HG03565 (cell line): ENCODE results near the gene SUMO2.
"Not testable (repeated sequence)": the region's sequence is repeated elsewhere in the genome, so short reads cannot be mapped to it uniquely, and the experiment has no call there.

Experiments
- ATAC-seq: cut with Tn5 transposase; IDR thresholded peaks from one replicate; pipeline ENCODE4 v1.9.1; 2021; ENCODE audit warnings: mild to moderate bottlenecking, moderate library complexity; ENCODE audit not compliant: unreplicated experiment

SUMO2 gene

DNA sequence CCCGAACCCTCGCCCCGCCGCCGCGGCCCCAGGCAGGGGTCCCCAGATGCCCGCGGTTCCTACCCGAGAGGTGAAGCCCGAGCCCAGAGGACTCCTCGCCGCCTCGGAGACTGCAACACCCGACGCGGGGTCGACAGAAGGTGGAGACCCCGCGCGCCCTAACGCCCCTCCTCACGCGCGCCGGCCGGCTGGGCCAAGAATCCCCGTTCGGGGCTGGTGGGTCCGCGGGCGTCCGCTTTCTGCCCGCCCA lies 515 bp downstream of the SUMO2 start:
- no peak for ATAC-seq

DNA sequence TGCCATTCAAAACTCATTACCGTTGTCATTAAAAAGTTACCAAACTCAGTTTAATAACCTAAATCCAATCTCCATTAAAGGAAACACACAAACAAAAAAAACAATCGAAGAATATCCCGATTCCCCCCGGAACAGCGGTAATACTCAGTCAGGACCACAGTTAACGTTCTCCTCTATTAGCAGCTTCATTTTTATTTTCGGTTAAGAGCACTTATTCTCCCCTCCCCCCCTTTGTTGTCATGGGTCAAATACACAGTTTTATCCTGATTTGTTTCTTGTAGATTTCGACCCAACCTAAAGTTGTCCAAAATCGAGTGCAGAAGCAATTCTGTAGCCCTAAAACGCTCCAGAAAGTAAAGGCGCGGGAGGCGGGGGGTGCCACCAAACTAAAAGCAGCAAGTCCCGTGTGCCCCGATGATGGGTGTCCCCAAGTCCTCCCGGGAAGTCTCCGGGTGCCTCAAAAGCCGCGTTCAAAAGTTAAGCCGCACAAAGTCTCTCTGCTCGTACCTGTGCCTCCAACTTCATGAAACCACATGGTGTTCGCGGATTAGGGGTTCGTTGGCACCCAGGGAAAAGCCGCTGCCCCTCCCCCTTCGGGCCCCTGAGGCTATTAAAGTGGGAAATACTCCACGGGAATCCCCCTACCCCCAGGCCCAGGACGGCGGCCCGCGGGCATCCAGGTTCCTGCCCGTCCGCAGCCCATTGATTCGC lies 996 bp downstream of the SUMO2 start:
- ATAC-seq, result peak; percentile 6

DNA sequence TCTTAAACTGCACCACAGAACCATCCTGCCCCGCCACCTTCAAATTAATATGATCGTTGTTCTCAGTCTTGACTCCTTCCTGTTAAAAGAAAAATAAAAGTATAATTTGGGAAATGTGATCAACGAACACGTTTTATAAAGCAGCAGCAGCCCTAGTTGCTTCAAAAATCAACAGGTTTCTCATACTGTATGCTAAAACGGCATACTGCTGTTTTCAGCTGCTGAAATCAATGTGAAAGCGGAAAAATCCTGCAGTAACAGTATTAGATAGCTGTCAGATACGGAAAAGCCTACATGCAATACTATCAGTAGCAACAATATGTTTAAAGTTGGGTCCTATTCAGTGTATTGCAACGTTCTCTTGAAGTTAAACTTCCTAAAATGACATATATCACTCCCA lies 1.6 kb downstream of the SUMO2 start:
- ATAC-seq, result no peak

DNA sequence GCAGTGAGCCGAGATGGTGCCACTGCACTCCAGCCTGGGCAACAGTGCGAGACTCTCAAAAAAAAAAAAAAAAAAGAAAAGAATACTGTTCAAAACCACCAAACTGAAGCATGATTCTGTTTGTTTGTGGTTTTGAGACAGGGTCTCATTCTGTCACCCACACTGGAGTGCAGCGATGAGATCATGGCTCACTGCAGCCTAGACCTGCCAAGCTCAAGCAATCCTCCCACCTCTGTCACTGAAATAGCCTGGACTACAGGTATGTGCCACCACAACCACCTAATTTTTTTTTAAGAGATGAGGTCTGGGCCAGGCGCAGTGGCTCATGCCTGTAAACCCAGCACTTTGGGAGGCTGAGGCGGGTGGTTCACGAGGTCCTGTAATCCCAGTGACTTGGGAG lies 4.3 kb downstream of the SUMO2 start:
- no peak for ATAC-seq

DNA sequence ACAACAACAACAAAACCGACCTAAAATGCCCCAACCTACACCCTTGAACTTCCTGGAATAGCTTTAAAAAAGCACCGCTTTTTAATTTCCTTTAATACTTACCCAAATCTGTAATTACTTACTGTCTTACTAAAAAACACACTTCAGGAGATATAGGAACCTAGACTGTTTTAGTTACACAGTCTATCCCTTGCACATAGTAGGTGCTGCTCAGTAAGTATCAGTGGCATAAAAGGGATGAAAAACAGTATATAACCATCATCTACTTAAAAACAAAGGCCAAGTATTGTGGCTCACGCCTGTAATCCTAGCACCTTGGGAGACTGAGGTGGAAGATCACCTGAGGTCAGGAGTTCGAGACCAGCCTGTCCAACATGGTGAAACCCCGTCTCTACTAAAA lies 6.1 kb downstream of the SUMO2 start:
- ATAC-seq, result no peak

DNA sequence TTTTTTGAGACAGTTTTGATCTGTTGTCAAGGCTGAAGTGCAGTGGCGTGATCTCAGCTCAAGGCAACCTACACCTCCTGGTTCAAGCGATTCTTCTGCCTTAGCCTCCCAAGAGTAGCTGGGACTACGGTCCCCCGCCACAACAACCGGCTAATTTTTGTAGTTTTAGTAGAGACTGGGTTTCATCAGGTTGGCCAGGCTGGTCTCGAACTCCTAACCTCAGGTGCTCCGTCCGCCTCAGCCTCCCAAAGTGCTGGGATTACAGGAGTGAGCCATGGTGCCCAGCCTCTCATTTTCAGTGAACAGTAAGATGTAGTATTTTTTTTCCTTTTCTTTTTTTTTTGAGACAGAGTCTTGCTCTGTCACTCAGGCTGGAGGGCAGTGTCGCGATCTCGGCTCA lies 7.8 kb downstream of the SUMO2 start:
- no peak for ATAC-seq

DNA sequence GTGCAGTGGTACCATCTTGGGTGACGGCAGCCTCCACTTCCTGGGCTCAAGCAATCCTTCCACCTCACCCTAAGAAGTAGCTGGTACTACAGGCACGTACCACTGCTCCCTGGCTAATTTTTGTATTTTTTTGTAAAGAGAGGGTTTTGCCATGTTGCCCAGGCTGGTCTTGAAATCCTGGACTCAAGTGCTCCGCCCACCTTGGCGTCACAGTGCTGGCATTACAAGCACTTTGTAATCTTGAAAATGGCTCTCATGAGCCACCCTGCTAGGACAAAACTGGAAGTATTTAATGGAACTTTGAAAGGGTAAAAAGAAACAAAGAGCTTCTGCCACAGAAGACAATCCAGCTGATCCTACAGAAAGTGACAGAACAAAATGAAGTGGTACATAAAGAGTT lies 9.2 kb downstream of the SUMO2 start:
- ATAC-seq, result no peak

DNA sequence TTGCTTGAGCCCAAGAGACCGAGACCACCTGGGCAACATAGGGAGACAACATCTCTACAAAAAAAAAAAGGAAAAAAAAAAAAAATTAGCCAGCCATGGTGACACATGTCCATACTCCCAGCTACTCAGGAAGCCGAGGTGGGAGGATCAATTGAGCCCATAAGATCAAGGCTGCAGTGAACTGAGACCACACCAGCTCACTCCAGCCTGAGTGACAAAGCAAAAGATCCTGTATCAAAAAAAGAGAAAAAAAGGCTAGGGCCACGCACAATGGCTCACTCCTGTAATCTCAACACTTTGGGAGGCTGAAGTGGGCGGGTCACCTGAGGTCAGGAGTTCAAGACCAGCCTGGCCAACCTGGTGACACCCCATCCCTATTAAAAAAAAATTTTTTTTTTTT lies 13.8 kb downstream of the SUMO2 start:
- ATAC-seq, result no peak

DNA sequence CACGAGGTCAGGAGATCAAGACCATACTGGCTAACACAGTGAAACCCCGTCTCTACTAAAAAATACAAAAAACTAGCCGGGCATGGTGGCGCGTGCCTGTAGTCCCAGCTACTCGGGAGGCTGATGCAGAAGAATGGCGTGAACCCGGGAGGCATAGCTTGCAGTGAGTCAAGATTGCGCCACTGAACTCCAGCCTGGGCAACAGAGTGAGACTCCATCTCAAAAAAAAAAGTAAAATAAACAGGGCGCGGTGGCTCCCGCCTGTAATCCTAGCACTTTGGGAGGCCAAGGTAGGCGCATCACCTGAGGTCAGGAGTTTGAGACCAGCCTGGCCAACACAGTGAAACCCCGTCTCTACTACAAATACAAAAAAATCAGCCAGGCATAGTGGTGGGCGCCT lies 18.2 kb downstream of the SUMO2 start:
- ATAC-seq, result not testable (repeated sequence)

DNA sequence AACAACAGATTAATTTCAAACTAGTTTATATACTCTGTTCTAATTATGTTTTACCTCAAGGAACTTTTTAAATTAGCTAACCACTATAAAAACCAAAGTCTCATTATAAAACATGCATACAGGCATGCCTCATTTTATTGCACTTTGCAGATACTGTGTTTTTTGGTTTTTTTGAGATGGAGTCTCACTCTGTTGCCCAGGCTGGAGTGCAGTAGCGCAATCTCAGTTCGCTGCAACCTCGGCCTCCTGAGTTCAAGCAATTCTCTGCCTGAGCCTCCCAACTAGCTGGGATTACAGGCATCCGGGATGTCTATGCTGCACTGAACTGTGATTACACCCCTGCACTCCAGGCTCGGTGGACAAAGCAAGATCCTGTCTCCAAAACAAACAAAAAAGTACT lies 19.7 kb downstream of the SUMO2 start:
- ATAC-seq, result no peak

DNA sequence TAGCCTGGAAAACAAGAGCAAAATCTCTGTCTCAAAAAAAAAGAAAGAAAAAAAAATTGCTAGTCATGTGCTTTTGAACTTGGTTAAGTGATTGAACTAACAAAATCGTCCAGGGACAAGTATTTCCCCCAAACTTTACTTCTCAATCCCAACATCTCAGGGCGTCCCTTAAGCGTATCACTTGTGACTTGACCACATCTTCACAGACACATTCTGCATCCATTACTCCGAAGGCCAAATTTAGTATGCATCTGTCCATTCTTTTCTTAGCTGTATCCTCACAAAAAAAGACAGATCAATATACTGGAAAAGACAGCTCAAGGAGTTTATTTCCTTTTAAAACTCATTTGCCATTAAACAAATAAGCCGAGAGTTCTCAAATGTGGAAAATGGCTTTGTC lies 22.5 kb downstream of the SUMO2 start:
- ATAC-seq, result no peak

DNA sequence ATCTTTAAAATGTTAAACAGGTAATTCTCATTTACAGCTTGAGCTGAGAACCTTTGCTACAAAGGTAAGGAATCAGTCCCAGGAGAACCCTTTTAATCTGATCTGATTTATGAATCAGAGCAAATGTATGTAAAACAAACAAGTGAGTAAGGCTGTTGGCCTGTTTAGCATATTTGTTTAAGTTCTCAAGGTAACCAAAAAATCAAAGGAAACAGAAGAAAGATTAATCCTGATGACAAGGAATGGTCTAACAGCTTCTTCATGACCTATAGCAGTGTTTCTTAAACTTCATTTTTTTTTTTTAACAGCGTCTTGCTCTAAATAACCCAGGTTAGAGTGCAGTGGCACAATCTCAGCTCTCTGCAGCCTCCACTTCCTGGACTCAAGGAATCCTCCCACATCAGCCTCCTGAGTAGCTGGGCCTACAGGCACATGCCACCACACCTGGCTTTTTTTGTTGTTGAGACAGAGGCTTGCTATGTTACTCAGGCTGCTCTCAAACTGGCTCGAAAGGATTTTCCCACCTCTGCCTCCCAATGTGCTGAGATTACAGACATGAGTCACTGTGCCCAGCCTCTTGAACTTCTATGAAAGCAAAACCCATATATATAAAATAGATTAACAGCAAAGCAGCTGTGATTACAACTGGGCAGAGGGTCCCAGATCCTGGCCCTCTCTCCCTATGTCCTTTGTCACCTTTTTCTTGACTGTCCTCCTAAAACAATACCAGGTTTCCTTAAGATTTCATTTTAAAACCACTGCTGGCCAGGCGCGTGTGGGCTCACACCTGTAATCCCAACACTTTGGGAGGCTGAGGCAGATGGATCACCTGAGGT lies 23.3 kb downstream of the SUMO2 start:
- no peak for ATAC-seq

DNA sequence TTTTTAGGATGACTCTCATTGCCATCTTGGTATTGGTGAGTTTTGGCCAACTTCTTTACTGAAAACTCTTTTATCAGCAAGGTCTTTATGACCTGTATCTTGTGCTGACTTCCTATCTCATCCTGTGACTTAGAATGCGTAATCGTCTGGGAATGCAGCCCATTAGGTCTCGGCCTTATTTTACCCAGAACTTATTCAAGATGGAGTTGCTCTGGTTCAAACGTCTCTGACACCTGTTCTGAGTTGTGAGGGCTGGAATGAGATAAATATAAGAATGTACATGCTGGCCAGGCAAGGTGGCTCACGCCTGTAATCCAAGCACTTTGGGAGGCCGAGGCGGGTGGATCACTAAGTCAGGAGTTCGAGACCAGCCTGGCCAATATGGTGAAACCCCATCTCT lies 24.3 kb downstream of the SUMO2 start:
- ATAC-seq, result not testable (repeated sequence)

DNA sequence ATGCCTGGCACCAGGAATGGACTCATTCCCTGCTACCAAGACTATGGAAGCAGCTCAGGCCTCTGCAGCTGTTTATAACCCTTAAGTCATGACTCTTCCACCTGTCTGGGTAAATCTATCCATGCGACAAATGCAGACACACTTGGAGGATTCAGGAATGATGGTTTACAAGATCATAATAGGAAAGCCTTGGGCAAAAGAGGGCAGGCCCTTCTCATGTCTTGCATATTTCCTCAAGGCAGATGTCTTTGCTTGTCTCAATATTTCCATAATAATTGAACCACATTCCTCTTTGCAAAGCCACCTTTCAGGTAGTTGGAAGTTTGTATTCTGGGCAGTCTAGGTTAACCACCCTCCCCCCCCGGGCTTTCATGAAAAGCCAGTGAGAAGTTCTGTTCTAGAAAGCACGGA lies 27.6 kb downstream of the SUMO2 start:
- no peak for ATAC-seq

DNA sequence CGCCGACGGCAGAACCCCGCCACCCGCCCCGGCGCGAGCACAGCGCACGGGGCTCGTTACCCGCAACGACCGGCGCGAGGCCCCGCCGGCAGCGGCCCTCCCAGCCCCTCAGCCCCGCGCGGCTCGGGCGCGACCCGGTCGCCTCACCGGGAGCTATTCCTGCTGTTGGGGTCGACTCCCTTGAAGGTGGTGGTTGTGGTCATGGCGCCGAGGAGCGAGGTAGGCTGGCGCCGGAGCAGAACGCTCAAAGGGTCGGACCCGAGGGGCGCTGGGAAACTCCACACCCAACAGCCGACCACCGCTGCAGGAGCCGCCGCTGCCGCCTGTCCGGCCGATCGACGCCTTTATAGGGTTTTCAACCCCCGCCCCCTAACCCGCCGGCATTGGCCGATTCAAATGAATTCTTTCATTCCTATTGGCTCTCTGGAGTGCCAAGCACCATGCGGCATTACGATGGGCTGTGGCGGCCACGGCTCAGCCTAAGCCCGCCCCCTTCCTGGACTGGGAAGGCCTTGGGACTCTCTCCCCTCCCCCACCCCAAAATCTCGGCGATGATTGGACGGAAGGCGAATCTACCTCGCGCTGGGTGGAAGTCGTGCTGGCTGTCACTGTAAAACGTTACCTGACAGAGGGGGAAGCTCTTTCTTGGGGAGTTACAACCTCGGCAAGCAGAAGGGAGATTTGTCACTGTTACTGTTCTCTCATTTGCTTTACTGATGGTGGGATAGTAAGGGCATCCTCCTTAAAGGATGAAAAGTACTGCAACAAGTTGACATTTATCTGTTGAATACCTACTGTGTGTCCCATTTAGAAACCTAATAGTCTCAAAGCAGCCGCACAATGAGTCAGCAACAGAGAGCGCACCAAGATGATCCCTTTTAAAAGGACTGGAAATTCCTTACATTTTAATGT lies 28.3 kb downstream of the SUMO2 start, which contains the start of gene JPT1:
Gene JPT1 (minus strand): TSS at position 318 of the 912 bp plus-strand sequence. CDS start 115 bp downstream, at position 203.
- ATAC-seq, result peak; percentile 90

DNA sequence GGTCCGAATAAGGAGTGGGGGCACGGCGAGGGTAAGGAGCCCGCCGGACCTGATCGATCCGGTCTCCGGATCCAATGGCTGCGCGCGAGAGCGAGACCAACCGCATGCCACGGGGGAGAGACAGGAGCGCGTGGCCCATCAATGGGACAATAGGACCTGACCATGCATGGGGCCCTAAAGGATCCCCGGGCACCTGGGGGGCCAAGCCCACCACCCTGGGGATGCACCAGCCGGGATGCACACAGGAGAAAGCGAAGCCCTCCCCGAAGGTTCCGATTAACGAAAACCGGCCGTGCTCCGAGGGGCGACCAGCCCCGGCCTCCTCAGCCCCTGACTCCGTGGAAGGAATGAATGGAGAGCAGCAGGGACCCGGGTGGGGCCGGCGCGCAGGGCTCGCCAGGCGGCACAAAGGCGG lies 29.0 kb downstream of the SUMO2 start:
- peak; percentile 15 for ATAC-seq

DNA sequence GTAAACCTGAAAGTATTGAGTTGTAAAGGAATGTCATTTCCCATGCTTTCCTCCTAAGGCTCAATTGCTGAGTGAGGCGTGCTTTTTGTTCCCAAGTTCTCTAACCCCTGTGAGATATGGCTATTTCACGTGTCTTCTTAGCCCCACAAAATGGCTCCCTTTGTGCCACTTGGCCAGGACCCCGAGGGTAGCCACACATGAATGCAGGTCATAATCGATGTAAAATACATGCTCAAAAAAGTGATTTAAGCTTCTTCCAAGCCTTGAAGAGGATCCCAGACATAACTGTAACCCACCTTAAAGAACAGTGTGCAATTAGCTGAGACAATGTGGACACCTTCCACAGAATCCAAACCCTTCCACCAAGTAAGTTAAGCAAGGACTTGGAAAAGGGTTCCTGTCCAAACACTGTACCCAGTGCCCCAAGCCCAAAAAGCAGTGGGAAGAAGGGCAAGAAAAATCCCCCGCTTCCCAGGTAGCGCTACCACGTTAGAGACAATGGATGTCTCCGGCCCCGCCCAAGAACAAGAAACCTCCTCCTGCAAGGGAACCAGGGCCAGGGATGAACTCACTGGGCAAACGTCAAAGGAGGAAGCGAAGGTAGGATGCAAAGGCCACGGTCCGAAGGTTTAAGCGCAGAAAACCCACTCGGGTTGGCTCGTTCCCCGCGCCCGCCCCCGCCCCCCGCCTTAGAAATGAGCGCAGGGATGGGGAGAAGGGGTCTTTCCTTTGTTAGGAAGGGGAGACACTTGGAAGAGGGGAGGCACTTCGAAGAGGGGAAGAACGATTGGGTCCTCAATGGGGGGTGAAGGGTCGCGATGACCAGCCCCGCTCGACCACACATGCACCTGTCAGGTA lies 29.6 kb downstream of the SUMO2 start:
- ATAC-seq, result no peak

DNA sequence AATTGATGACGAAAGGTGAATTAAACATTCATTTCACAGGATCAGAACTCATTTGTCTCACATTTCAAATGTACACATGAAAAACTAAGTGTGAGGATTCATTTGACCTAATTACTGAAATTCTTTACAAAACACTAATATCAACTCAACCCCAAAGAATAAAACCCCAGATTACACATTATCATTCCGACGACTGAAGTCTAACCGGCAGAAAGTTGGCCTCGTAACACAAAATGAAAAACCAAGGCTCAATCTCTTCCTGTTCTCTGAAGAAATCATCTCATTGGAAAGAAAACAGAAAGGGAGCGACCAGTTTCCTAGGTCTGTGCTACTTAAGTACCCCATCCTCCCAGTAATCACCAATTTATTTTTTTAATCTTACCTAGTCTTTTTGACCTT lies 30.2 kb downstream of the SUMO2 start:
- ATAC-seq, result no peak

DNA sequence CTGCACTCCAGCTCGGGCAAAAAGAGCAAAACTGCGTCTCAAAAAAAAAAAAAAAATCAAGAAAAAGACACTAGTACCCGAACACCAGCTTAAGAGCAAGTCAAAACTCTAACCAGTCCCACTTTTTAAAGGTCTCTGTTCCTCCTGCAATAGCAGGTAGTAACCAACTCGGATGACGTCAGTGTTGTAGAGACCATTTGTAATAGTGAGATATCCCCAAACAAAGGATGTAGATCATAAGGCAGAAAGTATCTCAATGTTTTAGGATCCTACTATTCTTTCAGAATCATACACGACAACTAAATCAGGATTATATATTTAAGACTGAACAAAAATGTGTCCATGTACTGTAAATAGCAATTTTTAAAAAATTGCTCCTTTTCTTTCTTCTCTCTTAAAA lies 30.8 kb downstream of the SUMO2 start:
- ATAC-seq, result no peak

DNA sequence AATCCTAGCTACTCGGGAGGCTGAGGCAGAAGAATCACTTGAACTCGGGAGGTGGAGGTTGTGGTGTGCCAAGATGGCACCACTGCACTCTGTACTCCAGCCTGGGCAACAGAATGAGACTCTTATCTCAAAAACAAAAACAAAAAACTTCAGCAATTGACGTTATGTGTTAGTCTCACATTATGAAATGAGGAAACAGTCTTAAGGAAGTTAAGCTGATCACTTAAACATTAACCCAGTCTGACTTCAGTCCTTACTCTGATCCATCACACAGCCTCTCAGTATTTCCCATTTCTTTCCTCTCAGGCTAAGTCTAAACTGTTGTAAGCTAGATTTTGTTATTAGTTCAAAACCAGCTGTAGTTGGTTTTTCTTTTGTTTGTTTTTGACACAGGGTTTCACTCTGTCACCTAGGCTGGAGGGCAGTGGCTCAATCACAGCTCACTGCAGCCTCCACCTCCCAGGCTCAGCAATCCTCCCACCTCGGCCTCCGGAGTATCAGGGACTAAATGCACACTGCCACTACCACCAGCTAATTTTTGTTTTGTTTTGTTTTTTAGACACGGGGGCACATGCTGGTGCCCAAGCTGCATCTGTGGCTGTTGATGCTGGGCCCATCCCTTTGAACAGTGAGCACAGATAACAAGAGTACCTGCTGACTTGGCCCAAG lies 34.7 kb downstream of the SUMO2 start:
- ATAC-seq, result no peak
